HepG2 (cell line): ENCODE measurements around the gene RMI2. TPM values are rescaled to one million over a fixed set of nuclear protein-coding genes. Genes with fewer than 3 reads are reported as not detected.

Source experiments
- CENPX ChIP-seq: sonication (generic); formaldehyde crosslinking; IDR thresholded peaks from 2 replicates; pipeline ENCODE4 v1.9.0; 2021; ENCODE audit warnings: mild to moderate bottlenecking, missing genetic modification reagents, moderate library complexity
- GATAD1 ChIP-seq: IDR thresholded peaks from 2 replicates; pipeline ENCODE4 v1.6.1; 2016; ENCODE audit warnings: missing genetic modification reagents, missing compliant biosample characterization
- MTA3 ChIP-seq: sonication (generic); formaldehyde crosslinking; IDR thresholded peaks from 2 replicates; pipeline ENCODE4 v1.4.0; 2020; ENCODE audit warnings: missing genetic modification reagents
- RERE ChIP-seq: IDR thresholded peaks from 2 replicates; pipeline ENCODE4 v1.6.1; 2016; ENCODE audit warnings: low read depth, missing genetic modification reagents, missing compliant biosample characterization
- XRCC5 ChIP-seq: fragments of 200-400 bp; formaldehyde crosslinking; optimal IDR thresholded peaks from 2 replicates; pipeline ENCODE3; 2017; ENCODE audit warnings: mild to moderate bottlenecking, low read length
- ZHX2 ChIP-seq, 2 experiments: sonication (generic) in 1 of 2; formaldehyde crosslinking in 1 of 2; IDR thresholded peaks; 2 replicates each; pipeline versions ENCODE4 v1.6.1 to v1.9.0; 2014 to 2022; ENCODE audit warnings: antibody characterized with exemption in 1 of 2, borderline replicate concordance in 1 of 2, inconsistent platforms in 1 of 2, low read depth in 1 of 2, missing genetic modification reagents in 1 of 2
- ZNF232 ChIP-seq: sonication (generic); formaldehyde crosslinking; IDR thresholded peaks from 2 replicates; pipeline ENCODE4 v1.4.0; 2020; ENCODE audit warnings: missing genetic modification reagents, borderline replicate concordance
- ZNF24 ChIP-seq: fragments of 450-650 bp; IDR thresholded peaks from 2 replicates; pipeline ENCODE4 v1.6.1; 2017; ENCODE audit warnings: antibody characterized with exemption, mild to moderate bottlenecking
- ZNF282 ChIP-seq: fragments of 450-650 bp; IDR thresholded peaks from 2 replicates; pipeline ENCODE4 v1.6.1; 2018; ENCODE audit not compliant: partially characterized antibody
- ZNF652 ChIP-seq: IDR thresholded peaks from 2 replicates; pipeline ENCODE4 v1.6.1; 2016; ENCODE audit warnings: low read depth, borderline replicate concordance
- ZNF709 ChIP-seq: sonication (generic); formaldehyde crosslinking; IDR thresholded peaks from 2 replicates; pipeline ENCODE4 v1.5.0; 2020; ENCODE audit warnings: mild to moderate bottlenecking, missing genetic modification reagents
- ZNF720 ChIP-seq: sonication (generic); formaldehyde crosslinking; IDR thresholded peaks from 2 replicates; pipeline ENCODE4 v1.4.0; 2020; ENCODE audit warnings: missing genetic modification reagents
- ZNF788 ChIP-seq: sonication (generic); formaldehyde crosslinking; IDR thresholded peaks from 2 replicates; pipeline ENCODE4 v1.5.0; 2020; ENCODE audit warnings: mild to moderate bottlenecking, missing genetic modification reagents, borderline replicate concordance
- ZNF839 ChIP-seq: sonication (generic); formaldehyde crosslinking; IDR thresholded peaks from 2 replicates; pipeline ENCODE4 v1.4.0; 2020; ENCODE audit warnings: missing genetic modification reagents, mild to moderate bottlenecking, borderline replicate concordance
- polyA plus RNA-seq, 8 experiments: library from polyadenylated mRNA; depleted of rRNA in 3 of 8; stranded (reverse) in 7 of 8; unstranded in 1 of 8; fragments of >200 nt; fragmentation: Illumina TruSeq in 4 of 8; extraction: Trizol in 4 of 8; gene quantifications; 2 replicates each; pipeline versions ENCODE4 v1.2.1 to v1.2.3, GENCODE V29; 2011 to 2016; ENCODE audit warnings: low read depth in 4 of 8, missing spikeins in 1 of 8, mixed read lengths in 1 of 8; ENCODE audit not compliant: insufficient read depth in 1 of 8
- total RNA-seq, 5 experiments: library from RNA; depleted of rRNA; stranded (reverse); fragments of >200 nt; fragmentation: Illumina TruSeq; extraction: Trizol; gene quantifications; 2 replicates each; pipeline ENCODE4 v1.2.3, GENCODE V29; 2016; ENCODE audit warnings: low read depth in 1 of 5

The RMI2 gene
- total and polyA plus RNA-seq, 2 of the 13 experiments (the other 11 are each of a cell fraction or from before 2014, with no cell fraction given) = 24.5 to 55.7 TPM

- TF ChIP-seq ZHX2 (IDR thresholded peaks at IDR 0.05; ENCODE audit: low read depth) (peak; percentile 49; the same call in 1 of the 2 replicates), ZHX2 (CRISPR knock-in tag; IDR thresholded peaks at IDR 0.05; ENCODE audit: borderline replicate concordance) (no peak), ZNF24 (no peak), XRCC5 (peak; percentile 98), ZNF709 (peak; percentile 65; the same call in 1 of the 2 replicates), ZNF720 (CRISPR knock-in tag) (no peak), ZNF788 (CRISPR knock-in tag) (peak; percentile 66), MTA3 (CRISPR knock-in tag) (no peak), ZNF282 (no peak), ZNF652 (CRISPR knock-in tag) (0 out of 2 replicates have a peak, but pooled peaks have one; percentile 21), CENPX (CRISPR knock-in tag) (no peak), GATAD1 (CRISPR knock-in tag) (peak; percentile 78), ZNF232 (CRISPR knock-in tag) (no peak), ZNF839 (no peak; the same call in 1 of the 2 replicates), RERE (CRISPR knock-in tag) (0 out of 2 replicates have a peak, but pooled peaks have one; percentile 31)
Measured at GRCh38 chr16:11396241-11397048, 51.2 kb downstream of the RMI2 start (continued).
